Right lobe of liver (tissue), 6 donors: ENCODE measurements around the gene MVB12A. TPM values are rescaled to one million over a fixed set of nuclear protein-coding genes. Genes with fewer than 3 reads are reported as not detected.

Experiments
- ATAC-seq, 4 donors: fragments of 200-7000 bp; cut with Tn5 transposase; one replicate each; pipeline ENCODE4 v1.9.1; 2020; ENCODE audit warnings: mild to moderate bottlenecking in 4 of 4, moderate library complexity in 4 of 4
- DNase-seq, 3 donors: peaks; one replicate each; pipeline ENCODE4 v3.0.0-alpha.2; 2020
- H3K27ac ChIP-seq, 3 donors: fragments of 200-600 bp; one replicate each; pipeline ENCODE4 v1.8.0; 2022
- H3K27me3 ChIP-seq, 2 donors: fragments of 200-600 bp; one replicate each; pipeline ENCODE4 v1.8.0; 2022
- H3K36me3 ChIP-seq, 4 donors: fragments of 200-600 bp; sonication (generic) in 1 of 4; one replicate each; pipeline versions ENCODE4 v1.5.1 to v1.8.0; 2017 to 2022; ENCODE audit warnings: control low read depth in 1 of 4
- H3K4me1 ChIP-seq, 4 donors: fragments of 200-600 bp; sonication (generic) in 1 of 4; one replicate each; pipeline versions ENCODE4 v1.5.1 to v1.8.0; 2017 to 2022; ENCODE audit warnings: control low read depth in 1 of 4
- H3K4me3 ChIP-seq, 3 donors: fragments of 200-600 bp; one replicate each; pipeline ENCODE4 v1.8.0; 2022
- H3K9me3 ChIP-seq, 4 donors: fragments of 200-600 bp; sonication (generic) in 1 of 4; one replicate each; pipeline versions ENCODE4 v1.5.1 to v1.8.0; 2017 to 2022; ENCODE audit warnings: control low read depth in 1 of 4
- CTCF ChIP-seq, 4 donors: fragments of 200-600 bp in 3 of 4; fragments of 450-650 bp in 1 of 4; IDR thresholded peaks; one replicate each; pipeline versions ENCODE4 v1.5.1 to v1.8.0; 2016 to 2022; ENCODE audit warnings: antibody characterized with exemption in 4 of 4, mild to moderate bottlenecking in 2 of 4
- POLR2A ChIP-seq: fragments of 450-650 bp; IDR thresholded peaks from one replicate; pipeline ENCODE4 v1.6.1; 2017; ENCODE audit warnings: antibody characterized with exemption, mild to moderate bottlenecking
- WGBS: methylation state at CpG from one replicate; pipeline ENCODE4 v1.1.6; 2018; ENCODE audit warnings: low coverage, low lambda C conversion rate; ENCODE audit not compliant: insufficient coverage; ENCODE audit errors: missing lambda C conversion rate; 5-methylcytosine and 5-hydroxymethylcytosine counted together
- intact Hi-C, 2 donors: fragments of 100-400 bp; cut with DNase I; formaldehyde crosslinking; loops; one replicate each; pipeline versions ENCODE4 v1.11.2 to v1.14.1; 2022
- total RNA-seq, 6 experiments: library from RNA; depleted of rRNA in 2 of 6; stranded (reverse); fragments of >200 nt in 2 of 6; fragmentation: NEBNext Ultra II Directional in 3 of 6; extraction: Animal tissue kit (Norgen Biotek cat#: 25700) in 3 of 6; gene quantifications; one replicate each; pipeline versions ENCODE4 v1.1.0 to v1.2.4, GENCODE V29; 2016 to 2023
- donor health status: DM: no; HTN: yes; CAD: no.
- donor health status: DM: no; HTN: no; CAD: no.
- donor health status: DM: no; HTN: no; CAD: no.
- donor health status: DM: no; HTN: yes; CAD: no.
- donor health status: DM: no; HTN: yes; CAD: no.

Gene MVB12A
- total RNA-seq, 6 experiments from 2014 or later = 13.5 to 38.0 (median 15.8) TPM

GRCh38 chr19:17418710-17419109, 1.1 kb upstream of the MVB12A start:
- Histone ChIP-seq H3K36me3 (peaks cover 0 to 4% (median 0%) of the 10 kb centered on the region in 4 donors), H3K9me3 (no peaks in the 10 kb centered on the region), H3K4me3 (peak overlapping the region in 1 of 3 donors; percentile 90), H3K27ac (peak overlapping the region in 1 of 3 donors; percentile 56), H3K4me1 (peaks cover 0 to 13% (median 0%) of the 10 kb centered on the region in 4 donors), H3K27me3 (no peaks in the 10 kb centered on the region)
- no peak for DNase-seq
- WGBS = 62% methylated on average over 3 of the region's 3 CpGs
- no peak for ATAC-seq
- TF ChIP-seq CTCF (IDR thresholded peaks at IDR 0.05) (no peak), POLR2A (no peak)
- intact Hi-C loops = no loop called here

GRCh38 chr19:17419154-17419620, 660 bp upstream of the MVB12A start:
- WGBS = 29% methylated on average over 7 of the region's 8 CpGs
- Histone ChIP-seq H3K4me3 (peak overlapping the region; percentile 72 to 90 (median 80)), H3K9me3 (no peaks in the 10 kb centered on the region), H3K36me3 (peaks cover 0 to 2% (median 0%) of the 10 kb centered on the region in 4 donors), H3K4me1 (peaks cover 0 to 13% (median 0%) of the 10 kb centered on the region in 4 donors), H3K27ac (peak overlapping the region; percentile 36 to 68 (median 56)), H3K27me3 (no peaks in the 10 kb centered on the region)
- ATAC-seq (no peak), DNase-seq (no peak)
- no peak for TF ChIP-seq CTCF (IDR thresholded peaks at IDR 0.05)
- TF ChIP-seq POLR2A = no peak
- intact Hi-C loops = no loop called here

- H3K4me1 ChIP-seq = peaks cover 0 to 13% (median 0%) of the 10 kb centered on the region in 4 donors
- peak overlapping the region in 2 of 3 donors; percentile 65 to 70 for H3K27ac ChIP-seq
- H3K27me3 ChIP-seq = no peaks in the 10 kb centered on the region
- DNase-seq (peak; percentile 59 to 66 (median 65)), ATAC-seq (peak; percentile 41 to 48 (median 43))
- TF ChIP-seq POLR2A (no peak), CTCF (IDR thresholded peaks at IDR 0.05) (peak in 2 of 4 donors; percentile 13 to 25)
- intact Hi-C loops = no loop called here
- H3K36me3 ChIP-seq = no peaks in the 10 kb centered on the region
- 4% methylated on average over 5 of the region's 25 CpGs for whole genome bisulfite sequencing
- no peaks in the 10 kb centered on the region for H3K9me3 ChIP-seq
- peak overlapping the region; percentile 72 to 90 (median 80) for H3K4me3 ChIP-seq
Measured at GRCh38 chr19:17420475-17420924, 653 bp downstream of the MVB12A start.

GRCh38 chr19:17421942-17422341, 2.1 kb downstream of the MVB12A start:
- DNase-seq (no peak), ATAC-seq (no peak)
- Histone ChIP-seq H3K4me1 (peaks cover 0 to 13% (median 0%) of the 10 kb centered on the region in 4 donors), H3K36me3 (no peaks in the 10 kb centered on the region), H3K27me3 (no peaks in the 10 kb centered on the region), H3K27ac (no peak overlapping the region), H3K9me3 (no peaks in the 10 kb centered on the region), H3K4me3 (no peak overlapping the region)
- TF ChIP-seq CTCF (IDR thresholded peaks at IDR 0.05) = no peak
- no peak for TF ChIP-seq POLR2A
- 93% methylated on average over 2 of the region's 4 CpGs for WGBS
- intact Hi-C loops = no loop called here
